Activated T-helper 1 cell treated with anti-CD3 and anti-CD28 coated beads, Interleukin-2, amount 50 U/mL, for 16 hours (primary cell): ENCODE measurements around the gene NUBP2.
A peak's percentile ranks its signal among the peaks of the same experiment; 100 is the strongest.

ENCODE experiments used
- DNase-seq, 2 donors: peaks; one replicate each; pipeline ENCODE4 v3.0.0-alpha.2; 2020; ENCODE audit warnings: low read depth in 1 of 2, low spot score in 1 of 2

Gene NUBP2

DNA sequence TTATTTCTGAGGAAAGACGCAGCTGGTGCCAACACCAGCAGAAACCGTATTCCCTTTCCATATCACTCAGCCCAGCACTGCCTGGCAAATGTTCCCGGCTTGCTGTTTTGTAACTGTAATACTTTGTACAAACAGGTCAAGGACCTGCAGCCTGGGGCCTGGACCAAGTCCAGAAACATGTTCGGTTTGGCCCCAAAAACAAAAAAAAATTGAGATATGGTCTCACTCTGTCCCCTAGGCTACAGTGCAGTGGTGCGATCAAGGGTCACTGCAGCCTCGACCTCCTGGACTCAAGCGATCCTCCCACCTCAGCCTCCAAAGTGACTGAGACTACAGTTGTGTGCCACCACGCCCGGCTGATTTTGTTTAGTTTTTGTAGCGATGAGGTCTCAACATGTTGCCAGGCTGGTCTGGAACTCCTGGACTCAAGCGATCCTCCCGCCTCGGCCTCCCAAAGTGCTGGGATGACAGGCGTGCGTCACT lies 42.7 kb downstream of the NUBP2 start:
- no peak for DNase-seq

DNA sequence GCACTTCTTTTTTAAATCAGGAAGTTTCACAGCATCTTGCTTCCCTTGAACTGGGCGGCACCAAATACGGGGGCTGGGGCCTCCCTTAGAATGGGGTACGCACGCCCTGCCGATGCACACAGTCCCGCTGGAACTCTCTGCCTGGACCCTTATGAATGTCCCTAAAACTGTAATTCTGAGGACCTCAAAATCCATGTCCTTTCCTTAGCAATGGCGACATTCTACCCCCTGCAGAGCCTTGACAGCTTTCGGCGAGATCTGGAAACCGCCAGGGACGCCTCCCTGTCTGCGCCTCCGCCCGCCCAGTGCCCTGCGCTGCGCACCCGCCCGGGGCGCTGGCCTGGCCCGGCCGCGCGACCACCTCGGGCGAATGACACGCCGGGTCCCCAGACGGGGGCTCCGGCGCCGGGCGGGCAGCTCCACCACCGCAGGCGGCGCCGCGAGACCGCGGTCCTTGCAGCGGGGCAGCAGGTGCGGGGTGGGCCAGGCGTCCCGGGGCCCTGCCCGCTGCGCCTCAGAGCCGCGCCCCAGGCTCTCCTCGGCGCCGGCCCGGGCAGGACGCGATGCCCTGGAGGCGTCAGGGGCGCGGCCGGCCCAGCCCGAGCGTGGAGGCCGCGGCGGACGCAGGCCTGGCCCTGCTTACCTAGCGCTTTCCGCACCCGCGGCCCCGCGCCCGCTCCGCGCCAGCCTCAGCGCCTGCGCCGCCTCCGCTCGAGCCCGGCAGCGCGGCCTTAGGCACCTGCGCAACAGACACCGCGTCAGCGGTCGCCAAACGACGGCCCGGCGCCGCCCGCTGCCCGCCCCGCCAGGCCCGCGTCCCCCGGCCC lies 43.3 kb downstream of the NUBP2 start:
- DNase-seq = peak; percentile 32 to 46

GRCh38 chr16:1826691-1827573 lies 44.2 kb downstream of the NUBP2 start, which contains the start of the genes FAHD1 and HAGH:
Gene FAHD1, plus strand, starts transcription at chr16:1827206. Its CDS starts 33 bp downstream, at chr16:1827239.
Gene HAGH, minus strand, starts transcription at chr16:1826825. Its CDS starts 38 bp downstream, at chr16:1826787.
- DNase-seq = peak; percentile 82 to 83

DNA sequence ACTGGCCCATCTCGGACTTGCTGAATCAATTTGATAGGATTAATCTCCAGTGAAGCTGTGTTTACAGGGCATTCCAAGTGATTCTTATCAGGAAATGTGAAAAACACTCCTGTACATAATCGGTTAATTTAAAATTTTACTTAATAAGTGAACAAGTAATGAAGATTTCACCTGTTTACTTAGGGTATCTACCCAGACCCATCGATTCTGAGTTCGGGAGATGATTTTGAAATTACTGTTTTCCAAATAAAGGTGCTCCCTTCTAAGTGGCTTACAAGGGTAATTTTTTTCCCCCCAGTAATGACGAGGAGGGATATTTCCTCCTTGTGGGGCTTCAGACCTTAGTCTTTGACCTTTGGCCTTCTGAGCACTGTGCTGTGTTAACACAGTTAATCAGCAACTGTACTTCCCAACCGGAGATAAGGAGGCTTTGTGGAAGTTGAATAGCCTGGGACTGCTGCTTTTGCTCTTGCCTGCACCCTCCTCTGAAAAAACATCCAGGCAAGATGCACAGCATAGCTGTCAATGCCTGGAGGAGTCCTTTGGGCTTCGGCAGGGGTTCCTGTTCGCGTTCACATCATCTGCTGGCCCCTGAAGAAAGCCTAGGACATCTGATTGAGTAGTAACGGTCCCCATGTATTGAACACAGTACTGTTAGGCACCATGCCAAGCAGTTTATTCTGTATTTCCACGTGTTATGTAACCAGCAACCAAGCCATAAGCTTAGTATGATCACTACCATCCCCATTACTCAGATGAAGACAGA lies 46.1 kb downstream of the NUBP2 start:
- no peak for DNase-seq

- no peak for DNase-seq
Measured at GRCh38 chr16:1830213-1830612, 47.5 kb downstream of the NUBP2 start.

DNA sequence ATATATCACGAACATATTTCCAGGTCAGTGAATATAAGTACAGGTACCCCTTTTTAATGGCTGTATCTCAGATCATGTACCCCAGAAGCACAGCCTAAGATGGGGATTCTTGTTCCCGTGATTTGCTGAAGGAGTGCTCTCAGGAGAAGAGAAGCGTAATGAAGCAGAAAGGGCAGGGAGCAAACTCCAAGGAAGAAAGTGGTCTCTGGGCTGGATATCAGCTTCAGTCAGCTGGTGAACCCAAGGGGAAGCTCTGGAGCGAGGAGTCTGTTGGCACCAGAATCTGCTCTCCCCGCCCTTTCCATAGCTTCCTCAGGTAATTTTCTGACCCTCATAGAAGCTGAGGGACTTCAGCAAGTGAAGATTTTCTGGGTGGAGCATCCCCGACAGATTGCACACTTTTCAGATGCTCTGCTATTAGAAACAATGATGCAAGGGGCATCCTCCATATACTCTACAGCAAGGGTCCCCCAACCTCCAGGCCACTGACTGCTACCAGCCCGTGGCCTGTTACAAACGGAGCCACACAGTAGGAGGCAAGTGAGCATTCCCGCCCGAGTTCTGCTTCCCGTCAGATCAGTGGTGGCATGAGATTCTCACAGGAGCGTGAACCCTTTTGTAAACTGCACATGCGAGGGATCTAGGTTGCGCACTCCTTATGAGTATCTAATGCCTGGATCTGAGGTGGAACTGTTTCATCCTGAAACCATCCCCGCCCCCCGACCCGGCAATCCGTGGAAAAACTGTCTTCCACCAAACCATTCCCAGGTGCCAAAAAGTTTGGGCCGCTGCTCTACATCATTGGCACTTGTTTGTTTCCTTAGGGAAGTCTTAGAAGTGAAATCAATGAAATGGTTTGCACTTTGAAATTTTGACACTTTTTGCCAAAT lies 48.7 kb downstream of the NUBP2 start:
- no peak for DNase-seq

- DNase-seq = no peak
Measured at GRCh38 chr16:1832838-1833454, 50.2 kb downstream of the NUBP2 start.

DNA sequence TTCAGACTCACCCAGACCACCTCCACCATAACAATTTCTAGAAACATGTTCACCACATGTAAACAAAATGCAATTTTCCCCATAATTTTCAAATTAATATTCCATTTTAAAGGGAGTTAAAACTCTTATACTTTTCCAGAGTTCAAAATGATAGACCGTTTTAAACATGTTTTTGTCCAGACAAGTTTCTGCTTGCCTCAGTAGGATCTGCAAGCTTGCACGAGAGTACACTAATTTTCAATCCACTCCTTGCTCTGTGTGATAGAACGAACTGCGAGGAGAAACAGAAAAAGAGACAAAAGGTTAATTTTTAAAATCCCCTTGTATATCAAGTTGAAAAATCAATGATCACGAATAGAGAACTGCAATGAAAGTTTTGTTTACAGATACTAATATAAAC lies 51.3 kb downstream of the NUBP2 start:
- DNase-seq = no peak
